ENCODE measurements around the gene NAA38. TPM values are rescaled to one million over a fixed set of nuclear protein-coding genes. Genes with fewer than 3 reads are reported as not detected.

The NAA38 gene
- total and polyA plus RNA-seq, 2 experiments from 2014 or later, result 17.1 to 74.8 TPM

DNA sequence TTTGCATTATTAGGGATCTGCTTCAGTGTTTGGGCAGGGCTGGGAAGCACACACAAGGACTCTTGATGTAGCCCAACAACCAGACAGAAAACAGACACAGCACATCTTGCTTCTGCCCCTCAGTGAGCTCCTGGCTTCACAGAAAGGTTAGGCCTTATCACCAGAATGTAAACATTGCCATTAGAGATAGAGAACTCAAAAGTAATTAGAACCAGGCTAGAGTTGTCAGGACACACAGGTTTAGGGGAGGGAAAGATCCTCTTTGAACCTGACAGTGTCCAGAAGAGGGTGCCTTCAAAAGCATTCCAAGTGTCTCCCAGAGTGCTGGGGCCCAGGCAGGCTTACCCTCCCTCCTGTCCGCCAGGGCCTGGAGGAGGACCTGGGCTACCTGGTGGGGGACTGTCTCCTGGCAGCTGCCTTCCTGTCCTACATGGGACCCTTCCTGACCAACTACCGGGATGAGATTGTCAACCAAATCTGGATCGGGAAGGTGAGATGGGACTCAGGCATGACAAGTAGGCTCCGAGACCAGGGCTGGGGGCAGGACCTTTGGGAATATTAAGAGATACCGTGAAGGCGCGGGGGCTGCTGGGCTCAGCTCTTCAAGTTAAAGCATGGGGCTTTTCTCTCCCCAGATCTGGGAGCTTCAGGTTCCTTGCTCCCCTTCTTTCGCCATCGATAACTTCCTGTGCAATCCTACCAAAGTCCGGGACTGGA lies 40.3 kb downstream of the NAA38 start:
- peaks cover 17% of the 10 kb centered on the region for H3K27me3 Mint-ChIP-seq (ENCODE audit: insufficient read depth, low read depth, poor library complexity)
- H4K20me1 ChIP-seq (replicated peaks; ENCODE audit: insufficient read depth), result no peaks in the 10 kb centered on the region
- ATAC-seq (no peak), DNase-seq (ENCODE audit: low spot score) (no peak)
- no peaks in the 10 kb centered on the region for H3K36me3 ChIP-seq (ENCODE audit: insufficient read depth)
- no peaks in the 10 kb centered on the region for H3K27me3 ChIP-seq (ENCODE audit: insufficient read depth)
- no peak overlapping the region for H3K27ac ChIP-seq (ENCODE audit: low read depth)
- H3K4me2 ChIP-seq, result no peak overlapping the region
- TF ChIP-seq, protein P1, sequence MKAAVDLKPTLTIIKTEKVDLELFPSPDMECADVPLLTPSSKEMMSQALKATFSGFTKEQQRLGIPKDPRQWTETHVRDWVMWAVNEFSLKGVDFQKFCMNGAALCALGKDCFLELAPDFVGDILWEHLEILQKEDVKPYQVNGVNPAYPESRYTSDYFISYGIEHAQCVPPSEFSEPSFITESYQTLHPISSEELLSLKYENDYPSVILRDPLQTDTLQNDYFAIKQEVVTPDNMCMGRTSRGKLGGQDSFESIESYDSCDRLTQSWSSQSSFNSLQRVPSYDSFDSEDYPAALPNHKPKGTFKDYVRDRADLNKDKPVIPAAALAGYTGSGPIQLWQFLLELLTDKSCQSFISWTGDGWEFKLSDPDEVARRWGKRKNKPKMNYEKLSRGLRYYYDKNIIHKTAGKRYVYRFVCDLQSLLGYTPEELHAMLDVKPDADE (IDR thresholded peaks at IDR 0.05), result no peak
- TF ChIP-seq NANOG (IDR thresholded peaks at IDR 0.05; ENCODE audit: borderline replicate concordance) (no peak), EZH2 (IDR thresholded peaks at IDR 0.05; ENCODE audit: low read depth, unreplicated experiment) (no peak), CREB1 (CRISPR knock-in tag; IDR thresholded peaks at IDR 0.05; ENCODE audit: low read depth) (no peak), ZNF331 (CRISPR knock-in tag; IDR thresholded peaks at IDR 0.05; ENCODE audit: low read depth) (no peak), EZH2phosphoT487 (IDR thresholded peaks at IDR 0.05; ENCODE audit: unreplicated experiment) (no peak), JUNB (IDR thresholded peaks at IDR 0.05; ENCODE audit: unreplicated experiment) (no peak), ZNF114 (CRISPR knock-in tag; IDR thresholded peaks at IDR 0.05) (no peak), STAT1 (IDR thresholded peaks at IDR 0.05; ENCODE audit: unreplicated experiment) (no peak), POLR2AphosphoS5 (IDR thresholded peaks at IDR 0.05; ENCODE audit: low read depth) (no peak)
- TF ChIP-seq, protein P2, sequence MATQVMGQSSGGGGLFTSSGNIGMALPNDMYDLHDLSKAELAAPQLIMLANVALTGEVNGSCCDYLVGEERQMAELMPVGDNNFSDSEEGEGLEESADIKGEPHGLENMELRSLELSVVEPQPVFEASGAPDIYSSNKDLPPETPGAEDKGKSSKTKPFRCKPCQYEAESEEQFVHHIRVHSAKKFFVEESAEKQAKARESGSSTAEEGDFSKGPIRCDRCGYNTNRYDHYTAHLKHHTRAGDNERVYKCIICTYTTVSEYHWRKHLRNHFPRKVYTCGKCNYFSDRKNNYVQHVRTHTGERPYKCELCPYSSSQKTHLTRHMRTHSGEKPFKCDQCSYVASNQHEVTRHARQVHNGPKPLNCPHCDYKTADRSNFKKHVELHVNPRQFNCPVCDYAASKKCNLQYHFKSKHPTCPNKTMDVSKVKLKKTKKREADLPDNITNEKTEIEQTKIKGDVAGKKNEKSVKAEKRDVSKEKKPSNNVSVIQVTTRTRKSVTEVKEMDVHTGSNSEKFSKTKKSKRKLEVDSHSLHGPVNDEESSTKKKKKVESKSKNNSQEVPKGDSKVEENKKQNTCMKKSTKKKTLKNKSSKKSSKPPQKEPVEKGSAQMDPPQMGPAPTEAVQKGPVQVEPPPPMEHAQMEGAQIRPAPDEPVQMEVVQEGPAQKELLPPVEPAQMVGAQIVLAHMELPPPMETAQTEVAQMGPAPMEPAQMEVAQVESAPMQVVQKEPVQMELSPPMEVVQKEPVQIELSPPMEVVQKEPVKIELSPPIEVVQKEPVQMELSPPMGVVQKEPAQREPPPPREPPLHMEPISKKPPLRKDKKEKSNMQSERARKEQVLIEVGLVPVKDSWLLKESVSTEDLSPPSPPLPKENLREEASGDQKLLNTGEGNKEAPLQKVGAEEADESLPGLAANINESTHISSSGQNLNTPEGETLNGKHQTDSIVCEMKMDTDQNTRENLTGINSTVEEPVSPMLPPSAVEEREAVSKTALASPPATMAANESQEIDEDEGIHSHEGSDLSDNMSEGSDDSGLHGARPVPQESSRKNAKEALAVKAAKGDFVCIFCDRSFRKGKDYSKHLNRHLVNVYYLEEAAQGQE (IDR thresholded peaks at IDR 0.05; ENCODE audit: unreplicated experiment), result no peak
- TF ChIP-seq, protein P3, sequence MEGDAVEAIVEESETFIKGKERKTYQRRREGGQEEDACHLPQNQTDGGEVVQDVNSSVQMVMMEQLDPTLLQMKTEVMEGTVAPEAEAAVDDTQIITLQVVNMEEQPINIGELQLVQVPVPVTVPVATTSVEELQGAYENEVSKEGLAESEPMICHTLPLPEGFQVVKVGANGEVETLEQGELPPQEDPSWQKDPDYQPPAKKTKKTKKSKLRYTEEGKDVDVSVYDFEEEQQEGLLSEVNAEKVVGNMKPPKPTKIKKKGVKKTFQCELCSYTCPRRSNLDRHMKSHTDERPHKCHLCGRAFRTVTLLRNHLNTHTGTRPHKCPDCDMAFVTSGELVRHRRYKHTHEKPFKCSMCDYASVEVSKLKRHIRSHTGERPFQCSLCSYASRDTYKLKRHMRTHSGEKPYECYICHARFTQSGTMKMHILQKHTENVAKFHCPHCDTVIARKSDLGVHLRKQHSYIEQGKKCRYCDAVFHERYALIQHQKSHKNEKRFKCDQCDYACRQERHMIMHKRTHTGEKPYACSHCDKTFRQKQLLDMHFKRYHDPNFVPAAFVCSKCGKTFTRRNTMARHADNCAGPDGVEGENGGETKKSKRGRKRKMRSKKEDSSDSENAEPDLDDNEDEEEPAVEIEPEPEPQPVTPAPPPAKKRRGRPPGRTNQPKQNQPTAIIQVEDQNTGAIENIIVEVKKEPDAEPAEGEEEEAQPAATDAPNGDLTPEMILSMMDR (conservative IDR thresholded peaks at IDR 0.05; ENCODE audit: low read depth in 2 of 2), result no peak
- TF ChIP-seq, protein P4, sequence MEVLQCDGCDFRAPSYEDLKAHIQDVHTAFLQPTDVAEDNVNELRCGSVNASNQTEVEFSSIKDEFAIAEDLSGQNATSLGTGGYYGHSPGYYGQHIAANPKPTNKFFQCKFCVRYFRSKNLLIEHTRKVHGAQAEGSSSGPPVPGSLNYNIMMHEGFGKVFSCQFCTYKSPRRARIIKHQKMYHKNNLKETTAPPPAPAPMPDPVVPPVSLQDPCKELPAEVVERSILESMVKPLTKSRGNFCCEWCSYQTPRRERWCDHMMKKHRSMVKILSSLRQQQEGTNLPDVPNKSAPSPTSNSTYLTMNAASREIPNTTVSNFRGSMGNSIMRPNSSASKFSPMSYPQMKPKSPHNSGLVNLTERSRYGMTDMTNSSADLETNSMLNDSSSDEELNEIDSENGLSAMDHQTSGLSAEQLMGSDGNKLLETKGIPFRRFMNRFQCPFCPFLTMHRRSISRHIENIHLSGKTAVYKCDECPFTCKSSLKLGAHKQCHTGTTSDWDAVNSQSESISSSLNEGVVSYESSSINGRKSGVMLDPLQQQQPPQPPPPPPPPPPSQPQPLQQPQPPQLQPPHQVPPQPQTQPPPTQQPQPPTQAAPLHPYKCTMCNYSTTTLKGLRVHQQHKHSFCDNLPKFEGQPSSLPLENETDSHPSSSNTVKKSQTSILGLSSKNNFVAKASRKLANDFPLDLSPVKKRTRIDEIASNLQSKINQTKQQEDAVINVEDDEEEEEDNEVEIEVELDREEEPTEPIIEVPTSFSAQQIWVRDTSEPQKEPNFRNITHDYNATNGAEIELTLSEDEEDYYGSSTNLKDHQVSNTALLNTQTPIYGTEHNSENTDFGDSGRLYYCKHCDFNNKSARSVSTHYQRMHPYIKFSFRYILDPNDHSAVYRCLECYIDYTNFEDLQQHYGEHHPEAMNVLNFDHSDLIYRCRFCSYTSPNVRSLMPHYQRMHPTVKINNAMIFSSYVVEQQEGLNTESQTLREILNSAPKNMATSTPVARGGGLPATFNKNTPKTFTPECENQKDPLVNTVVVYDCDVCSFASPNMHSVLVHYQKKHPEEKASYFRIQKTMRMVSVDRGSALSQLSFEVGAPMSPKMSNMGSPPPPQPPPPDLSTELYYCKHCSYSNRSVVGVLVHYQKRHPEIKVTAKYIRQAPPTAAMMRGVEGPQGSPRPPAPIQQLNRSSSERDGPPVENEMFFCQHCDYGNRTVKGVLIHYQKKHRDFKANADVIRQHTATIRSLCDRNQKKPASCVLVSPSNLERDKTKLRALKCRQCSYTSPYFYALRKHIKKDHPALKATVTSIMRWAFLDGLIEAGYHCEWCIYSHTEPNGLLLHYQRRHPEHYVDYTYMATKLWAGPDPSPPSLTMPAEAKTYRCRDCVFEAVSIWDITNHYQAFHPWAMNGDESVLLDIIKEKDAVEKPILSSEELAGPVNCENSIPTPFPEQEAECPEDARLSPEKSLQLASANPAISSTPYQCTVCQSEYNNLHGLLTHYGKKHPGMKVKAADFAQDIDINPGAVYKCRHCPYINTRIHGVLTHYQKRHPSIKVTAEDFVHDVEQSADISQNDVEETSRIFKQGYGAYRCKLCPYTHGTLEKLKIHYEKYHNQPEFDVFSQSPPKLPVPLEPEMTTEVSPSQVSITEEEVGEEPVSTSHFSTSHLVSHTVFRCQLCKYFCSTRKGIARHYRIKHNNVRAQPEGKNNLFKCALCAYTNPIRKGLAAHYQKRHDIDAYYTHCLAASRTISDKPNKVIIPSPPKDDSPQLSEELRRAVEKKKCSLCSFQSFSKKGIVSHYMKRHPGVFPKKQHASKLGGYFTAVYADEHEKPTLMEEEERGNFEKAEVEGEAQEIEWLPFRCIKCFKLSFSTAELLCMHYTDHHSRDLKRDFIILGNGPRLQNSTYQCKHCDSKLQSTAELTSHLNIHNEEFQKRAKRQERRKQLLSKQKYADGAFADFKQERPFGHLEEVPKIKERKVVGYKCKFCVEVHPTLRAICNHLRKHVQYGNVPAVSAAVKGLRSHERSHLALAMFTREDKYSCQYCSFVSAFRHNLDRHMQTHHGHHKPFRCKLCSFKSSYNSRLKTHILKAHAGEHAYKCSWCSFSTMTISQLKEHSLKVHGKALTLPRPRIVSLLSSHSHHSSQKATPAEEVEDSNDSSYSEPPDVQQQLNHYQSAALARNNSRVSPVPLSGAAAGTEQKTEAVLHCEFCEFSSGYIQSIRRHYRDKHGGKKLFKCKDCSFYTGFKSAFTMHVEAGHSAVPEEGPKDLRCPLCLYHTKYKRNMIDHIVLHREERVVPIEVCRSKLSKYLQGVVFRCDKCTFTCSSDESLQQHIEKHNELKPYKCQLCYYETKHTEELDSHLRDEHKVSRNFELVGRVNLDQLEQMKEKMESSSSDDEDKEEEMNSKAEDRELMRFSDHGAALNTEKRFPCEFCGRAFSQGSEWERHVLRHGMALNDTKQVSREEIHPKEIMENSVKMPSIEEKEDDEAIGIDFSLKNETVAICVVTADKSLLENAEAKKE (CRISPR knock-in tag; IDR thresholded peaks at IDR 0.05), result no peak
- H3K27ac Mint-ChIP-seq, result no peak overlapping the region
- H3K9me2 ChIP-seq (ENCODE audit: insufficient read depth), result no peaks in the 10 kb centered on the region
- no peak overlapping the region; the same call in 2 of the 3 replicates for H3K4me3 Mint-ChIP-seq
- no peaks in the 10 kb centered on the region for H3K4me1 ChIP-seq (ENCODE audit: insufficient read depth)
- H3F3A ChIP-seq (replicated peaks; ENCODE audit: low read depth), result no peaks in the 10 kb centered on the region
- no peaks in the 10 kb centered on the region for H3K9me3 Mint-ChIP-seq
- H3K4me3 ChIP-seq, result no peak overlapping the region
- H3K4me1 Mint-ChIP-seq, result no peaks in the 10 kb centered on the region; the same call in 2 of the 3 replicates
- no peak overlapping the region for H2AFZ ChIP-seq
- no peaks in the 10 kb centered on the region; the same call in 2 of the 3 replicates for H3K36me3 Mint-ChIP-seq (ENCODE audit: low read depth)
- H3K79me2 ChIP-seq (replicated peaks; ENCODE audit: insufficient read depth), result no peaks in the 10 kb centered on the region
